A172 (cell line): ENCODE data around the gene GASK1B. TPM values are rescaled to one million over a fixed set of nuclear protein-coding genes. Genes with fewer than 3 reads are reported as not detected.

Experiments
- DNase-seq: peaks from one replicate; pipeline ENCODE4 v3.0.0-alpha.2; 2015; ENCODE audit warnings: low spot score
- total RNA-seq: library from RNA; depleted of rRNA; stranded (reverse); fragments of >200 nt; shearing (Covaris generic); gene quantifications from 2 replicates; pipeline ENCODE4 v1.2.3, GENCODE V29; 2014

Gene GASK1B
- total RNA-seq, 1 experiment from 2014 or later: 238 TPM

DNA sequence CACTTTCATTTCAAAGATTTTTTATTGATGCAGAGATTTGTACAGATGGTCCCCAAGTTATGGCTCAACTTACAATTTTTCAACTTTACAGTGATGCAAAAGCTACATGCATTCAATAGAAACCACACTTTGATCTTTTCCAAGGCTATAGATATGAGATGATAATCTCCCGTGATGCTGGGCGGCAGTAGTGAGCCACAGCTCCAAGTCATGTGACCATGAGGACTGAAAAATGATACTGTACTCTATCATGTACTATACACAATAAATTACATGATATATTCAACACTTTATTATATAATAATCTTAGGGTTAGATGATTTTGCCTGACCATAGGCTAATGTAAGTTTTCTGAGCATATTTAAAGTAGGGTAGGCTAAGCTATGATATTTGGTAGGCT lies 14.0 kb upstream of the GASK1B start:
- DNase-seq: no peak

DNA sequence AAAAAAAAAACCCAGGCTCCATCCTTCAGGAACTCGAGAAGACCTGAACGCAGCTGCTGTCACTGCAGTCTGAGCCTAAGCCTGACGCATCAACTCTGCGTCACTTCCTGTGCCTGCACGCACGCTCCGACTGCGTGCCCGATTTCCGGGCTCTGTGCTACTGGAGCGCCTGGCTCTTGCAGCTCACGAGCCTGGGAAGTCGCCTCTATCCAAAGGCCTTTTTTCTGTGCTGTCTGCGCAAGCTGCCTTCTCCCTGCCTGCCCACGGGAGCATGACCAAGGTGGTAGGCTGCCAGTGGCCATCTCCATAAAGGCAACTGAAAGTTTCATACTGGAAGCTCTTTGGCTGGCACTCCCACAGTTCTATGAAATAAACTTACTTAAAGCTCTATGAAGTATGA lies 9.9 kb upstream of the GASK1B start:
- DNase-seq: no peak

DNA sequence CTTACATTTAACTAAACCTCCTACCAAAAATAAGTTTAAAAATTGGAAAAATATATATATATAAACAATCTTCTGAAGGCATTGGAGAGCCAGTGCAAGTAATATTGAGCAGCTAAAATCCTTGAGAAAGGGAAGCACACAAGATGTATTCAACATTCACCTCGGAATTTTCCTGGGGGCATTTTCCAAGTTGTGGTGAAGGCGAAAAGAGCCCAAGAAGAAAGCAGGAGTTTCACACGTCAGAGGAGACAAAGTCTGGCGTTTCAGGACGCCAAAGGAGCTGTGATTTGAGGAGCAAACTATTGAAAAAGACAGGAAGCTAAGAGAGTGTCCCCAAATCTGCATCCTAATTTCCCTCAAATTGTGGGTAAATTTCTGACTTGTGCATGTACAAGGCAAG lies 9.1 kb upstream of the GASK1B start:
- no peak for DNase-seq

DNA sequence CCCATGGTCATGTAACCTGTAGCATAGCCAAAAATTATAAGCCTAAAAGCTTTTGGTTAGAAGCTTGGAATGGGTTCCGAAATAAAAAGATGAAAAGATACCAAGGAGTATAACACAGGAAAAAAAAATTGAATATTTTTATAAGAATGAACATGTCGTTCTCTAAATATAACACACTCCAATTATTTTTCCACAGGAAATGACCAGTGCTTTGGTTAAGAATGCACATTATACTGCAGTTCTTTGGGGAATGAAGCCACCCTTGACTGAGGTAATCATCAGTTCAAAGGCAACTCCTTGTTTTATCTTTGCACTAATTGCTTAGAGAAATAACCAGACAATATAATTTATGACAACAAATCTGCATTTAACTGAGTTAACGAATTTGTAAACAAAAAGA lies 6.6 kb upstream of the GASK1B start:
- DNase-seq: no peak

DNA sequence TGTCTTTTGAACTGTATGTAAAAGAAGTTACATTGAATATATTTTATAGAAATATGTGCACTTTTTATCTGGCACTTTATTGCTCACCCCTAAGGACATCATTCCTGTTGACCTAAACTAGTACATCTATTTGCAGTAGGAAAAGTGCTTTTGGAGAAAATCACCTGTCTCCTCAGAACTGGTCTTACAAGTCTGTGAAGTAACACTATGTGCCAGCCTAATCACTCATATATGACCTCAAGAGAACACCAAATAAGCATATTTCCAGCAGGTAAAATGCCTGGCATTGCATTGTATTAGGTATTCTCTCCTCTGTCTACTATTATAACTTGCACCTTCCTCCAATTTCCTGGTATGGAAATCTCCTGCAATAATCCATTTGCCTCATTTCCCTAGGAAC lies 4.0 kb upstream of the GASK1B start:
- no peak for DNase-seq

DNA sequence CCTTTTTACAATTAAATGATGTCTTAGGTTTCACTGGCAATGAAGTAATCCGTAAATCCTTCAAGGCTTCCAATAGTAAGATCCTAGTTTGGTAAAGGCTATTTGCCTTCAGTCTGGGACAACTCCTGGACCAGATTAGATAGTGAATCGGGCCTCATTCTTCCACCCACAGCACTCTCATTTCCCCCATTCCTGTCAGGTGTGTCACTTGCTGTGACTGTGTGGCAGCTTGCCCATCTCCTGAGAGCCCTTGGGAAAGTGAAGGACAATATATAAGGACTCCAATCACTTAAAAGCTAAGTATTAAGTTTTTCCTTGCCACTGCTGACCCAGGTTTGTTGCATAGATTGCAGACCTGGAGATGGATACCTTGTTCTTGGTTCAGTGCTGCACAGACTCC lies 3.3 kb upstream of the GASK1B start:
- DNase-seq: peak; percentile 61

DNA sequence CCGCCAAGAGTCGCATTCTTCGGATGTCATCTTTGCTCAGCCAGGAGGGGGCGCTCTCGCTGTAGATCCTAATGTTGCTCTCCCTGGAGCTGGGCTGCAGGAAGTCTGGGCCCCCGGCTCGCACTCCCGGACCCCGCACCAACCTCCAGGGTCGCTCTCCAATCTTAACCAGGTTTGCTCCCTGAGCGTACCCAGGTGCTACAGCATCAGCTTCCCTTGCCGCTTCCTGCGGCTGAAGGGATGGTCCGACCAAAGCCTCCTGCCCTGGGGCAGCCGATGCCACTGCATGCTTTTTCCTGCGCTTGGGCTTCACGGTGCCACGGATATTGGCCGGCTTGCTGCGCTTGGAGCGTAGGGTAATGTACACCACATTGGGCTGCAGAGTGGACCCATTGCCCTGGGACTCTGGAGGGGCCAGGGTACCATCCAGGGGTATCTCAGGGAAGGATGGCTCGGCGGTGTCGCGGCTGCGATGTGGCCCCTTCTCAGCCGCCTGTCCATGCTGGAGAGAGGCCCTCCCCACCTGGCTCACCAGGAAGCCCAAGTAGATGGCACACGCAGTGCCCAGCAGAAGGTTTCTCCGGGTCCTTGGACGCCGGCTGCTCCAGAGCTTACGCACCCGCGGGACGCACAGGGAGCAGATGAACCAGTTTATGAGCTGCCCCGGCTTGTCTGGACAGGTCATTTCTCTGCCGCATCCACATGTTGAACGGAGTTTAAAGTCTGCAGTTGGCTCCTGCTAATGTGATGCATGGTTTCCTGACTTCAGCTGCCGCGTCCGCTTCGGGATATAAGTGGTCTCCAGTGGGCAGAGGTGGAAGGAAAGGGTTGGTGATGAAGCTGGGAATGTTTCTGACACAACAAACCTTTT lies 1.9 kb downstream of the GASK1B start:
- DNase-seq: peak; percentile 83

DNA sequence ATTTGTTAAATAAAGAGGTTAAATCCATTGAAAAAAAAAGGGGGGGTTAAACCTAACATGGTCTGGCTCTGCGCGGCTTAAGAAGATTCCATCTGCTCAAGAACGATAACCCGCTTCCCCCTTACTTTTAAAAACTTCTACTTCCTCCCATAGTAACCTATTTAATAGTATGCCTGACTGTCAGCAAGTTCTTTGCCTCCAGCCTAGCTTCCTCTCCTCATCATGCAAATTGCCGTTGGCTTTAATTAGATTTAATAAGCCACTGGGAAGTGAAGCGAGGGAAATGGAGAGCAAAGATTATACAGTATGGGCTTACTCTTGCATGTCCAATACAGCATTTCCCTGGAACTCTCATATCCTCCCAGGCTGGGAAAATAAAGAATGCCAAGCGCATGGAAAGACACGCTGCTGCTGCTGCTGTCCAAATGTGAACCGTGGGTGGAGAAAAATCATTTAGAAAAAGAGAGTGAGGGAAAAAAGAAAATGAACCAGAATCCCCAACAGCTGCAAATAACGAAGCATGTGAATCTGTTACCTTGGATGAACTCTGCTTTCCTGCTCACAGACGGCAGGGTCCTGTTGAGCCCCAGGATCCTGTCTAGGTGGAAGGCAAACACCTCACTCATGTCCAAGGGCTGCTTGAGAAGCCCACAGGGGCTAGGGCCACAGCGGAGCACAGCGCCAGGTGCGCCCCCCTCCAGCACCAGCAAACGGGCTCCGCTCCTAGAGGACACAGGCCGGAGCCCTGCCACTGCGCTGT lies 2.7 kb downstream of the GASK1B start:
- DNase-seq: no peak

DNA sequence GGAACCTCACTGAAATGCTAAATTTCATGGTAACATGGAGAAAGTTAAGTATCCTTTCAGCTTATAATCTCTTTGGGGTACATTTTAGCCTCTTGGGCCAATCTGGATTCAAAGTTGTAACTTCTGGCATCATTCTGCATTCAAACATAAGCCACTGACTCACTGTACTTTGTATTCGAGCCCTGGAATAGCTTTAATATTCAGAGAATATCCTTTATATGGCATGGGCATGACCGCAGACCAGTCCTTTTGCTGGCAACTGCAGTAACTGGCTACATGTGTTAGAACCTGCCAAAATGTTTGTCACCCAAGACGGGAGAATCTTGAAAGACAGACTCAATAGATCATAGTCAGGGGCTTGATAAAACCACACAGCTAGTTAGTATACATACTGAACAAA lies 3.3 kb downstream of the GASK1B start:
- DNase-seq: no peak

DNA sequence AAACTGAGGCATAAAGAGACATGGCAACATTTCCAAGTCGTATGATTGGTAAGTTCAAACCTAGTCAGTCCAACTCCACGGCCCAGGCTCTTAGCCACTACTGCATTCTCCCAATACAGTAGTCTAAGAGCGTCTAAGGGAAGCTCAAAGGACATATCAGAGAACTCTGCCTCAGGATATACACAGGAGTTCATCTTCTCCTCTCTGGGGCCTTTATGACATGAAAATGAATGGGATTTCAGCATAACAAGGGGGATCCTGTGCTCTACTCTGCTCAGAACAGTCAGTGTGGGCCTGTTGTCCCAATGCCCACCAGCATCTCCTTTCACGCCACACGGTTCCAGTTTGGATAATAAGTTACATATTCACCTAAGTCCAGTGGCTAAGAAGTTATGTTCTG lies 4.2 kb downstream of the GASK1B start:
- no peak for DNase-seq

DNA sequence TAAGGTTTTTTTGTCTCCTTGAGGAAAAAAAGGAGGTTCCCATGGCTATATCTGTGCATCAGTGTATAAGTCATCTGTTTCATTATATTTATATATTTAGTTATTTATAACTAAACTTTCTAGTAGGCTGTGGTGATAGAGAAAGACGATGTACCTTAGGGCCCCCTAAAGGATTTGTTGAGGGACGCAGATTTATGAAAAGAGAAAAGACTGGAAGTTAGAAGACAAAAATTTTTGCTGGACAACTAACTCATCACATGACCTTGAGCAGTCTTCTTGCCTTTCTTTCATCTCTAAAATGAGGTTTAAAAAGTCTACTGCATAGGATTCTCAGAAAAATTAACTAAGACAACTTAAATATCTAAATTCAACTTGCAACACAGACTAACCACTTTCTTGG lies 6.1 kb downstream of the GASK1B start:
- no peak for DNase-seq

DNA sequence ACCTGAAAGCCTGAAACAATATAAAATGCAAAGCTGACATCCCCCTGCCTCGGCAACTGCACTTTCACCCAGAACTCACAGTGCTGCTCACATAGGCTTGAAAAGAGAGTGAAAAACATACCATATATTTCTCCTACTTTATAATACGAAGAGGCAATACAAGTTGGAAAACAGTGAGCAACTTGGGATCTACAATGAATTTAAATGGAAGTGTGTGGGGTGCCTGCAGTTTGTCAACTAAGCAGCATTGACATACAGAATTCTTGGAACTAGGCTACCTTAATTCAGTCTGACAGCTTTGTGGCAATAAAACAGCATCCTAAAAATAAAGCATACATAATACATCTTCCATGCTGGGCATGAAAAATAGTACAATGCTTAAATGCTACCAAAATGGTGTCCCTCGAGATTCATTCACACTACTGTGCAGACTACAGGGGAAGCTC lies 8.0 kb downstream of the GASK1B start:
- DNase-seq: no peak

DNA sequence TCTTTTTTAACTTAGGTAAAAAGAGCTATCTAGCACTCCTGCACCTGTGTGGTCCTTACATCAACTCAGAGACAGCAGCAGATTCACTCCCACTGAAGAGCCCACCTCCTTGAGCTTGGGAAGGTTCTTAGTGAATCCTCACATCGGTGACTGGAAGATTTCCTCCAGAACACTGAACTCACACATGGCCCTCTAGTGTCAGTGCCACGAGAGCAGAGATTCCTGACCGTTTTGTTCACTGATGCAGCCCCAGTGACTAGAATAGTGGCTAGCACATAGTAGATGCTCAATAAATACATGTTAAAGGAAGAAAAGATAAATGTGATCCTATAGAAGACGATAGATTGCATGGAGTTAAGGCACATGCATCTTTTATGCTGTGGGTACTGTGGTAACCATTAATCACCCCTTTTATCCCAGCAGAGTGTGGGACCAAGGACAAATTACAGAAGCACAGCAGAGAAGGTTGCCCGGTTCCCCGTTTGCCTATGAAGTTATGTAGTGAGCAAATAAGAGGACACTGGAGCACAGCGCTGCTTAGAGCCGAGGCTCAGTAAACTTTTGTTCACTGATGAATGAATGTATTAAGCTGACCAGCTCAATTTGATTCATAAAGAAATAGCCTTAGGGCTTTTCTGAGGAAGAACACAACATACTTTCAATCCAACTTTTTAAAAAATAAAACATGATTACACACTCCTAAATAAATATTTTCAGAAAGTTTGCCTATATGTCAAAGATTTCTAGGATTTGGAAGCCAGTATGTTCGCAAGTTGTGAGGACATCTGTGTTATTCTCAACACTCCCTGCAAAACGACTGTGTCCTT lies 8.7 kb downstream of the GASK1B start:
- DNase-seq: no peak

DNA sequence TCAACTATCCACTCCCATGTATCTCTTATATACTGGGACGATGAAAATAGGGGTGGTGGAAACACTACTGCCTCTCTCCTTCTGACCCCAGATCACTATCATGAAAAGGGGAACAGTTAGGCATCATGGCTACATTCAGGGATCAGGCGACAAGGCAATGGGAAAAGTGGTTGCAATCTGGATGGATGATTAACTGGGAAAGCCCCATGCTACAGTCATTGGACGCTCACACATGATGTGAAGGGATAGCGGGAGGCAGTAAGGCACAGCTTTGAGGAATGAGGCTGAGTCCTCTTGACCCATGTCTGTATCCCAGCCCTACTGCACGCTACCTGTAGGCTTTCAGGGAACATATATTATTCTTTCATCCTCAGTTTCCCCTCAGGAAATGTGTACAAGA lies 10.2 kb downstream of the GASK1B start:
- DNase-seq: peak; percentile 62

DNA sequence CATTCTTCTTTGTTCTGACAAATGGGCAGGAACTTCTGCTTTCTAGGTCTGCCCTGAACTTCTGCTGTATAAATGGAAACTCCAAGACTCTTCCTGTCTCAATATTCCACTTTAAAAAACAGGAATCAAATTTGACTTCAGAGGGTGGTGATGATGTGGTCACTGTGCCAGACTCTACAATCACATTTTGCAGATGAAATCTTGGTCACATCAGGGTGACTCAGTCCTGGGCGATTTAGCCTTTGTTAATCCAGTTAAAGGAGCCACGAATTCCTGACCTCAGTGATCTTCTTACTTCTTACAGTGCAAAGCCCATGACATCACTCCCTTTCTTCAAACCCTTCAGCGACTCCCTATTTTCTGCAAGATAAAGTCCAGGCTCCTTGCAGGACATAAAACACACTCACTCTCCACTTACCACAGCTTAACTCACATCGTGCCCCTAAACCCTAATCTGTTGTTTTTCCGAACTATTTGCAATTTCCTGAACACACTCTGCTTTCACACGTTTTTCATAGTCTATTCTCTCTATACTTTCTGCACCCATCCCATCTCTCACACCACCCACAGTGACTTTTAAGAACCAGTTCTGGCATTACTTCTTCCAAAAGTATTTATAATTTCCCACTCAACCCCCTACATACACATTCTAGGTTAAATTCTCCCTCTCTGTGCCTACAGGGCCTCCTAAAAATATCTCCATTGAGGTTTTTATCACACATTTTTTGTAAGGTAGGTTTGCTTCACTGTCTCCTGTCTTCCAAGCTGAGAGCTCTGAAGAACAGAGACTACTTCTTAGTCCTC lies 11.1 kb downstream of the GASK1B start:
- peak; percentile 99 for DNase-seq

DNA sequence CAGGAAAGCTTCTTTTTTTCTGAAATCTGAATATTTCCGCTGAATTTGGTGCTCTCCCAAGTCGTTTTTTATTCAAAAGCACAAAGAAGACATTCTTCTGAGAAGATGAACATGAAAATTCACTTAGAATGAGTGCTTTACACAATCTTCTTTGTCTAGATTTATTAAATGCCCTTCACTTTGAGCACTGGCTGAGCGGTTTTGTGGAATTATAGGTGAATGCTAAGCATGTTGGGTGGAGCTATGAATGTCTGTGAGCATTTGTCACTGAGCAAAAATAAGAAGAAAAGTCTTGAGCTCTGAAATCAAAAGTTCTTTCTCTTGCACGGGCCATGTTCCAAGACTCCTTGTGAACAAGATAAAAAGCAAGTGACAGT lies 13.1 kb downstream of the GASK1B start:
- DNase-seq: peak; percentile 48

DNA sequence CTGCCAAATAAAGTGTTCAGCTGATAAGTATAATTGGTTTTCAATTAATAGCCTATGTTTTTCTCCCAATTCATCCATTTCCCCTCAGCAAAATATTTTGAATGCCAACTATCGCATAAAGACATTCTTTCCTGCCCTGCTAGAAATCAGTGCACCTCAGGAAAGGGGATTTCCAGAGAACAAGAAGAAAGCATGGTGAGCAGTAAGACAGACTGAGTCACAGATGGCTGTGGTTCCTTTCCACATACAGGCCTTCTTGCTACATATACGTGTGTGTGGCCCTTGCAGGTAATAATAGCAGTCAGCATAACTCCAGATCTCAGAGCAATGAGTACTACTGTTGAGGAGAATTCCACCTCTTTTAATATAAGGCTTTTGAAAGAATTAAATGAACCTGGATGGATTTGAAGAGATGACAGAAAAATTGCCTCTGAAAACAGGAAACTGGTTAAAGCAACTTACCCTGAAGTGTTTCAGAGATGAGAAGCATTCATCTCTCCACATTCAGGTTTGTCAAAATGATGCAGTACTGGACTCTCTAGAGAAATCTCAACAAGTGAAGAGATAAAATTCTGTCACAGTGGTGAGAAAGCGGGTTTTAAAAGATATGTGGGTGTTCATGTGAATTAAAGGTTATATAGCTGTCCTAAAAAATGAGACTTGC lies 13.6 kb downstream of the GASK1B start:
- DNase-seq: peak; percentile 79

DNA sequence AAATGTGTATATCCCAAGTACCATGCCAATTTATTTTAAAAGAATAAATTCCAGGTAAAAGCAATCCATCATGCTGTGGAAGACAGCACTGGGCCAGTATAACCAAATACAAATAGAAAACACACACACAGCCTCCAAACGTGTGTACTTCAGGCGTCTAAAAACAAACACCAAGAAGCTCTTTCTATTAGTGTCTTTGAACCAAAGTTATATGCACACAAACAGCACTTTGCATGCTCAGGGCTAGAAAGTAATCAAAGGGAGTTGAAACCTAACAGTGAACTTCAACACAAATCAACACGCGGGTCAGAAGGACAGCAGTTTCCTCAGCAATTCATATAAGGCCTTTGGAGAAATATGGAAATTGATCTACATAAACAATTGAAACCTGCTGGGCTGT lies 15.4 kb downstream of the GASK1B start:
- no peak for DNase-seq

DNA sequence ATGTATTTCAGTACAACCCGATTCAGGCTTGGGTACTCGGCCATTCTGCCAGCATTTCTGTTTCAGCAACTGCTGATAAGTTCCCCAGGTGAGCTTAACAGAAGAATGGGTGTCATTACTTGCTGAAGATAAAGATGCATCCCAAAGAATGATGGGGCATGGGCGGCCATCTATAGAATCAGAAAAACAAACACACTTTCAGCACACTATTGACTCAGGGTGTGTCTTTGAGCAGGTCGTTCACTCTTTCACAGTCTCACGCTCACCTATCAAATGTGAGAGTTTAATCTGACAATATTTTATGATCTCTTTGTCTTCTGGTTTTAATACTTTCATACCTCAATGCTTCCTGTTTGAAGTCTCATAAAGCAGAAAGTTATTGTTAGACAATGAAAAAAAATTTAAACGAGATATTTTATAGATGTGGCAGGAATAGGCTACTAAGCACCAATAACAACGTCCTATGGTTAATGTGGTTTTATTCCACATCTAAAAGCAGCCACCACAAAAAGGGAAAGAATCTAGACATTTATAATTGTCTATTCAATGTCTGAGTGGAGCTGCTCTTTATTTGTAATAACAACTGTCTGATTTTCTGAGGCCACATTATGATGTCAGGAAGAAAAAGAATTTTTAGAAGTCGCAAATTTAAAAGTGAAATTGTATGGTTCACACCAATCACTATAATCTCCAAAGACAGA lies 17.0 kb downstream of the GASK1B start:
- no peak for DNase-seq

DNA sequence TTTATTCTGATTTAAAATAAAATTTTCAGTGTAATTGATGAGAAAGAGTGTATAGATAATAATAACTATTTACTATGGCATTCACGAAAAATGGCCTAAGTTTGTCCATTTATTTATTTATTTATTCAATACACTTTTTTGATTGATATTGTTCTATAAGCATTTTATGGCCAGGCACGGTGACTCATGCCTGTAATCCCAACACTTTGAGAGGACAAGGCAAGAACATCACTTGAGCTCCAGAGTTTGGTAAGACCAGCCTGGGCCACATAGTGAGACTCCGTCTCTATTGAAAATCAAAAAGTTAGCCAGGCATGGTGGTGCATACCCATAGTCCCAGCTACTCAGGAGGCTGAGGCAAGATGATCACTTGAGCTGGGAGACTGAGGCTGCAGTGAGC lies 25.7 kb downstream of the GASK1B start:
- DNase-seq: no peak
